COLO668 (cell line): ENCODE data around the gene SPHK1.
A peak's percentile ranks its signal among the peaks of the same experiment; 100 is the strongest.

Source experiments
- DNase-seq: peaks from one replicate; lab custom pipeline; 2025; ENCODE audit not compliant: unreplicated experiment; lab: John Stamatoyannopoulos, UW

The SPHK1 gene

DNA sequence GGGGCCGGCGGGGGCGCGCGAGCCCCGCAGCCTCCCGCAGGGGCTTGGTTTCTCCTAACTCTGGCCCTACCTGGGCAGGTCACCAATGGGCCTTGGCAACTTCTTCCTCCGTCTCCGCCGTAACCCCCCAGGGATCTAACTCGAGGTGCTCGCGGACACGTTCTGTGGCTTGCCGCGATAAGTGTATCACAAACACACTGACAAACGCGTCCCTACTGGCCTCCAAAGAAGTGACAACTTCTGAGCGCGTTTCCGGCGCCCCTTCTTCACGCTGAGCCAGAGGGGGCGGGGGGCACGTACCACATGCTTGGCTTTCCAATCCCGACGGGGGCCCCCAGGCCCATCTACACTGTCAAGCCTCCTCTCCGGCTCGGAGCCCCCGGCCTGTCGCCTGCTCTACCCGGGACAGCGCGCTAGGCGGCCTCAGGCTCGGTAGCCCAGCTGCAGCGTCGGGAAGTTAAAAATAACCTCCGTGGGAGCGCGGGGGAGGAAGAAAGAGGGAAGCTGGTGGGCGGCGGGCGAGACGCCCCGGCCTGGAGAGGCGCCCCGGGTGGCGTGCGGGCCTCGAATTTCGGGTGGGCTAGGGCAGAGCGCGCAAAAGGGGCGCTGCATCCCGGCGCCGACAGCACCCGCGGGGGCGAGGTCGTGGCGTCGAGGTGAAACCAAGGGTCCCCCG lies 725 bp upstream of the SPHK1 start:
- DNase-seq: peak; percentile 16

DNA sequence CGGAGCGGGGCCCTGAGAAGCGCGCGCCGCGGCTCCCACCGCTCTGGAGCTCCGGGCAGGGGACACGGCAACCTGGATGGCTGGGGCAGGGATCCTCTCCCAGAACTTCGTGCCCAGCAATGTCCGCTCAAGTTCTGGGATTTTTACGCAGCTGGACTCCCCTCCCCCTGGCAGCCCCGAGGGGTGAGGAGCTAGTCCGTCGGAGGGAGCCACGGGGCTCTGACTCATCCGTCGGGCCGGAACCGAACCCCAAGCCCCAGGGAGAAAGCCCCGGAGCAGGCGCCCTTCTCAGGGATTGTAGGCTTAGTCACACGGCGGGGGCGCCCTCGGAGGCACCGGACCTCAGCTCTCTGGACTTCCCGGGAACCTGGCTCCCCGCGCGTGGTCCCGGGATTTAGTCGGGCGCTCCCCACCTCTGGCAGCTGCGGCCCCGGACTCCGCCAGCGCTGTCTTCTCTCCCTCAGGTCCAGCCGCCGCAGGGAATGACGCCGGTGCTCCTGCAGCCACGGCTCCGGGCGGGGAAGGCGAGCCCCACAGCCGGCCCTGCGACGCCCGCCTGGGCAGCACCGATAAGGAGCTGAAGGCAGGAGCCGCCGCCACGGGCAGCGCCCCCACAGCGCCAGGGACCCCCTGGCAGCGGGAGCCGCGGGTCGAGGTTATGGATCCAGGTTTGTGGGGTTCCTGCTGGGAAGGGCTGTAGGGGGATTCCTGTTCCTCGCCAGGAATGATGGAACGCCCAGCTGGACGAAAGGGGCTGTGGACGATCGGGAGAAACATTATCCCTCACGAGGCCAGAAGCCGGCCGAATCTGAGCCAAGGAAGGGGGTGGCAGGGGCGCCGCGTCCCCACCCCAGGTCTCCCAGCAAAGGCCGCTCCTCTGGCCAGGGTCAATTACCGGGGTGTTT lies 830 bp downstream of the SPHK1 start:
- DNase-seq: peak; percentile 33

DNA sequence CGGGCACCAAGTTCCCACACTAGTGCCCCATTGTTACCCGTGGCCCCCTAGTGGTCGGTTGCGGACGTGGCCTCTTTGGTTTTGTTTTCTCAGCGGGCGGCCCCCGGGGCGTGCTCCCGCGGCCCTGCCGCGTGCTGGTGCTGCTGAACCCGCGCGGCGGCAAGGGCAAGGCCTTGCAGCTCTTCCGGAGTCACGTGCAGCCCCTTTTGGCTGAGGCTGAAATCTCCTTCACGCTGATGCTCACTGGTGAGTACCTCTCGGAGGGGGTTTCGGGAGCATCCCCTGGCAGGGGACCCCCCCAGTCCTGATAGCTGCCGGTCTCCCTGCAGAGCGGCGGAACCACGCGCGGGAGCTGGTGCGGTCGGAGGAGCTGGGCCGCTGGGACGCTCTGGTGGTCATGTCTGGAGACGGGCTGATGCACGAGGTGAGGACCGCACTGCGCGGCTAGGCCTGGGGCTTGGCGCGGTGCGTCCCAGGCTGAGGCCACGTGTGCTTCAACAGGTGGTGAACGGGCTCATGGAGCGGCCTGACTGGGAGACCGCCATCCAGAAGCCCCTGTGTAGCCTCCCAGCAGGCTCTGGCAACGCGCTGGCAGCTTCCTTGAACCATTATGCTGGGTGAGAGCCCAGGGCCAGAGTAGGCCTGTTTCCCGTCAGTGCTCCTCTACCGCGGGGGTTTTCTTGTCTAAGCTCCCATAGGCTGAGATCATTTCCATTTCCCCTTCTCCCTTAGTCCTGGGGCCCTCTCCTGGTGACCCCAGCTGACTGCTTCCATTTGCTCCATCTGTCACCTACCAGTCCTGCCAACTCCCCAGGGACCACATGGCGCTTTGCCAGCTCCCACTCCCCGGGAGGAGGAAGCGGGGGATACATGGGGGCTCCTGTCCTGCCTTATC lies 1.7 kb downstream of the SPHK1 start:
- peak; percentile 76 for DNase-seq

DNA sequence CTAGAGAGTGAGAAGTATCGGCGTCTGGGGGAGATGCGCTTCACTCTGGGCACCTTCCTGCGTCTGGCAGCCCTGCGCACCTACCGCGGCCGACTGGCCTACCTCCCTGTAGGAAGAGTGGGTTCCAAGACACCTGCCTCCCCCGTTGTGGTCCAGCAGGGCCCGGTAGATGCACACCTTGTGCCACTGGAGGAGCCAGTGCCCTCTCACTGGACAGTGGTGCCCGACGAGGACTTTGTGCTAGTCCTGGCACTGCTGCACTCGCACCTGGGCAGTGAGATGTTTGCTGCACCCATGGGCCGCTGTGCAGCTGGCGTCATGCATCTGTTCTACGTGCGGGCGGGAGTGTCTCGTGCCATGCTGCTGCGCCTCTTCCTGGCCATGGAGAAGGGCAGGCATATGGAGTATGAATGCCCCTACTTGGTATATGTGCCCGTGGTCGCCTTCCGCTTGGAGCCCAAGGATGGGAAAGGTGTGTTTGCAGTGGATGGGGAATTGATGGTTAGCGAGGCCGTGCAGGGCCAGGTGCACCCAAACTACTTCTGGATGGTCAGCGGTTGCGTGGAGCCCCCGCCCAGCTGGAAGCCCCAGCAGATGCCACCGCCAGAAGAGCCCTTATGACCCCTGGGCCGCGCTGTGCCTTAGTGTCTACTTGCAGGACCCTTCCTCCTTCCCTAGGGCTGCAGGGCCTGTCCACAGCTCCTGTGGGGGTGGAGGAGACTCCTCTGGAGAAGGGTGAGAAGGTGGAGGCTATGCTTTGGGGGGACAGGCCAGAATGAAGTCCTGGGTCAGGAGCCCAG lies 2.8 kb downstream of the SPHK1 start:
- no peak for DNase-seq

DNA sequence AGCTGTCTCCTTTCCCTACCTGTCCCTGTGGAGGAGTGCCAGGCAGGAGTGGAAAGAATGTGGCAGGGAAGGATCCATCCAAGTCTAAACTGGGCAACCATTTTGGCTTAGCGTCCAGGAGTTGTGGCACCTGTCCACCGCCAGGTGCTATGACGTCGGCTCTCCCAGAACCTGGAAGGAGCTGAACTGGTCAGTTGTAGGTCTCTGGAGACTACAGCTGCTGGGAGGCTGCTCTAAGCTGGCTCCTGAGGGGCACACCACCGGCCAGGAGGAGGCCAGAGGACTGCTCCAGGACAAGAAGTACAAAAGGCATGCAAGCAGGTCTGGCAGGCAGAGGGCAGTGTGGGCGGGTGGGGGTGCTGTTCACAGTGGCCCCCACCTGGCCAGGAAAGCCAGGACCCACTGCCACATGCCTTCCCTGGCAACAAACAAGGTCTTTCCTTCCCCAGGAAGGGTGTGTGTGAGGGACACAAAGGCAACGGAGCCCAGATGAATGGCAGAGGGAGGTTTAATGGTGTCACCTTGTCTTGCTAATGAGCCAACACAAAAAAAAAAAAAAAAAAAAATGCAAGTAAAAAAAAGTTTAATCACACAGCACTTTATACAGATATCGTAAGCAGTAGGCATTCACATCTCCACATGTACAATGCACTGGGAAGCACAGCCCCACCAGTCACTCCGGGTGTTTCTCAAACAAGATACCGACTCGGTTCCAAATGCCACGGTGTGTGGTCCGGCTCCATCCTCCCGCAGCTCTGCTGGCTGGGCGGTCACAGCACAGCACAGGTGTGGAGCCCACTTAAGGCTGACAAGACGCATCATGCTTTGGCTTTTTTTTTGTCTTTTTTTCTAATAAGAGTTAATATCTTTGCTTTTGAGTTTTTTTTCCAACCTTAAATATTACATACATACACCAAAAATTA lies 4.8 kb downstream of the SPHK1 start:
- DNase-seq: no peak

DNA sequence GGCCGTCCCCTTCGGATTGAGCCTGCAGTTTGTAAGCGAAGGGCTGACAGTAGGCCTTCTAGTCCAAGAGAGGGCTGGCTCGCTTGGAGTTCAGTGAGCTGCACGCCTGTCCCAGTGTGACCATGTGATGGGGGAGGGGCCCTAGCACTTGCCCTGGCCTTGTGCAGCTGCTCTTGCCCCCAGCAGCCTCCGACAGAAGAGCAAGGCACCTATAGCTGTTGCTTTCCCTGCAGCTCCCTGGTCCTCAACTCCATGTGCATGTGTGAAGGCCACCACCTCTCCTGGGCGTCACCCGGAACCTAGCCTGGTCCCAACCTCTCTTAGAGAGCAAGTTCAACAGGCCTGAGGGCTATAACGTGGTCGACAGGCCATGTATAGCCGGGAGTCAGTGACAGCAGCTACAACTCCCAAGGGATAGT lies 5.6 kb downstream of the SPHK1 start:
- DNase-seq: no peak

DNA sequence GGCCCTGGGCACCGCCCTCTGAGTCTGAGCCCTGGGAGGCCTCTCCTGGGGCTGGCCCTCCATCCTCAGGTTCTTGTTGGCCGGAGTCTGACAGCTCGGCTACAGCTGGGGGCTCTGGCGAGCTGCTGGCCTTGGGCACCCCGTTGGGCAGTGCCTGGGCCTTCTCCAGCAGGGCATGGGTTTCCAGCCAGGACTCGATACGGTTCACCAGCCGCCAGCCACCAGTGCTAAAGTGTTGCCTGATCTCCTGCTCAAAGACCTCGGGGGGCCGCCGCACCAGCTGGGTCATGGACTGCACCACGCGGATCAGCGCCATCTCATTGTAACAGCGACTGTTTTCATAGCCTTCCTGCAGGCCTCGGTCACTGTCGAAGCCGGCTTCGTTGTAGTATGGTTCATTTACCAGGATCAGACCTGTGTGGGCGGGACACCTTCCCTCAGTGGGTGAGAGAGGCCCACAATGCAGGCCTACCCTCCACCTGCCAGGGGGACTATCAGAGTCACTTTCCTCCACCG lies 6.8 kb downstream of the SPHK1 start:
- DNase-seq: no peak

DNA sequence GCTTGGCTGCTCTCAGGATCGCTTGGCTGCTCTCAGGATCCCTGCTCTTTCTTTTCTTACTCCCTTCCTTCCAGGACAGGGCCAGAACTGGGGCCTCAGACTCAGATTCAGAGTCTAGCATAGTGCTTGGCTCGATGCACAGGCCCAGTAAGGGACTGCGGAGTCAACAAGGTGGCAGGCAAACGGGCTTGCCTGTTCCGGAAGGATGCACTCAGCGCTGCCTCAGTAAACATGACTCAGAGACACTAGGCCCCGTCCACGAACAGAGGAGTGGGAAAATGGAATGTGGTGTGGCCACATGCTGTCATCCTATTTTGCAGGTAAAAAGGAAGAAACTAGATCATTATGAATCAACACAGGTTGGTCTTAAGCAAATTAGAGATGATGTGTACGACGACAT lies 9.8 kb downstream of the SPHK1 start:
- DNase-seq: peak; percentile 38

DNA sequence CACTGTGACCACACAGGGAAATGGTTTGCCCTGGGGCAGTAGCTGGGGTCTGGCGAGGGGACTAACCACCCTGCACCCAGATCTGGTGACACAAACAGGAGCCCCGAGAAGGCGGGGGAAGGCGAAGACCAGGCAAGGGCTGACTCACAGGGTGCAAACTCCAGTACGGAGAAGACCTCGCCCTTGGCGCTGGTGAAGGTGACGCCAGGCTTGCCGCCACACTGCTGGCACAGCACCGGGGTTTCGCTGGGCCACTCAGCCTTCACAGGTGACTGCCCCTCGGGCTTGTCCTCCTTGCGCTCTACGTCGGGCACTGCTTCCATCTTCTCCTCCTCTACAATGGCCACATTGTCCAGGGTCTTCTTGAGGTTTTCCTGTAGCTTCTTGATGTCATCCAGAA lies 11.6 kb downstream of the SPHK1 start:
- no peak for DNase-seq

DNA sequence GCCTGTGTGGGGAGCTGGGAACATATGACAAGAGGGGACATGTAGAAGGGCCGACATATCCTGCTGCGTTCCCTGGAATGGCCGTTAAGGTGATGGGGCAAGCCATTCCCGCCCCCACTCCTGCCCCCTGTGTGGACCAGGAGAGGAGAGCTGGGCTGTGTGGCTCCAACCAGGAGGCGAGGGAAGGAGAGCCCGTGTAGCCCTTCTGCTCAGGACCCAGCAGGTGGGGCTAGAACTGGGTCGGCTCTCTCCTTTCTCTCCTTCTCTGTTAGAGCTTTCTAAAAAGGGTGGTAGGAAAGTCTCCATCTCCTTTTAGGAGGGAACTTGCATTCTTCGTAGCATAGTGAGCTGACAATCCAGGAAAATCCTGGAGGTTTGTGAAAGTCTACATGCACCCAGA lies 12.8 kb downstream of the SPHK1 start:
- DNase-seq: no peak

DNA sequence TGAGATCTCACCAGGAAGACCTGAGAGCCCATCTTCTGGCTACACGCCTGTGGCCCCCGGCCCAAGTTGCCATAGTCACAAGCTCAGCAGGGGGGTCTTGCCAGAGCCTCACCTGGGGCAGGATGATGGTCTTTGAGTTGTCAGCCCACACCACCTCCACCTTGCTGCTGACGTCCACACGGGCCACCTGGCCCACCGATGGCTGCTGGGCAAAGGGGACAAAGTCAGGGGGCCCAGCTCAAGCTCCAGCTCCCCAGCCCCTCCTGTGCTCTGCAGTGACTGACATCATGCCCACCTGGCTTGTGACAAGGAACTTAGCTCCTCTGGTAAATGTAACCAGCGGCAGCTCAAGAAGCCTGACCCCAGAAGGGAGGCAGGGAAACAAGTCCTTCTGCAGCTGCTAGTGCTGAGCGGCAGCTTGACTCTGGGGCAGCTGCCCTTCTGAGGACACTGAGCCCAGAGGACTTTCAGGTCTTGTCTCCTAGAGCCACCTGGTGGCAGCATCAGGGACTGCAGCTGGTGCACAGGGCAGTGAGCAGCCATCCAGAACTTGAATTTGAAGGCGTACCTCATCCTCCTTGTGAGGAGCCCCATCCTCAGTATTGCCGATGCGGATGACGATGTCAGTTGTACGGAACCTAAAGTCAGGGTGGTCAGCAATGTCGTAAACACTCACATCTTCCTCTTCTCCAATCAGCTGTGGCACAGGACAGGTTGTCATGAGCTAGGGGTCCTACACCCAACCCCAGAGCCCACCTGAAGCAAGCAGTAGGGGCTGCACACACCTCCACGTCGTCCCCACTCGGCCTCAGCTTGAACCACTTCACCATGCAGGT lies 13.5 kb downstream of the SPHK1 start:
- DNase-seq: peak; percentile 73

DNA sequence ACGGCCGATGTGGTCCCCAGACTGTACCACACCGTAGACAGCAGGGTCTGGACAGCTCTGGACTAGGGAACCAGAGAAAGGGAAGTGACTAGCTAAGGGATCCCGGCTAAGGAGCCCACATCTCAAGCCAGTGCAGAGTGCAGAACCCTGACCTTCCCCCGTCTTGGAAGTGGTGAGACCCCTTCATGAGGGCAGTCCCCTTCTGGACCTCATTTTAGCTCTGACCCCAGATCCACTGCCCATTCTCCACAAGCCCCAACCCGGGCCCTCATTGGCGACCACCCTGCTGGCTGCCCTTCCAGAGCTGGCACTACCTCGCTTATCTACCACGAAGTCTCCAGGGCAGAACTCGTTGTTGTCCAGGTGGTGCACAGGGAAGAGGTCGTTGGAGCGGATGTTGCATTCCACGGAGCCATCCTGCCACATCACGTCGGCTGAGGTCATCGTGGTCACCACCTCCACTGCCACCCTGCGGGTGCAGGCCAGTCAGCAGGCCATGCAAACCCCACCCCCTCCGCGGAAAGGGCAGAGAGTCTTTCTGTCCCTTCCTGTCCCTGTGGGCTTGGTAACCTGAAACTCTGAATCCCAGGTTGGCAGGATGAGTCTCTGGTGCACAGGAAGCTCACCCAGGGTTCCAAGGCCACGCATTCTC lies 14.2 kb downstream of the SPHK1 start:
- DNase-seq: no peak

DNA sequence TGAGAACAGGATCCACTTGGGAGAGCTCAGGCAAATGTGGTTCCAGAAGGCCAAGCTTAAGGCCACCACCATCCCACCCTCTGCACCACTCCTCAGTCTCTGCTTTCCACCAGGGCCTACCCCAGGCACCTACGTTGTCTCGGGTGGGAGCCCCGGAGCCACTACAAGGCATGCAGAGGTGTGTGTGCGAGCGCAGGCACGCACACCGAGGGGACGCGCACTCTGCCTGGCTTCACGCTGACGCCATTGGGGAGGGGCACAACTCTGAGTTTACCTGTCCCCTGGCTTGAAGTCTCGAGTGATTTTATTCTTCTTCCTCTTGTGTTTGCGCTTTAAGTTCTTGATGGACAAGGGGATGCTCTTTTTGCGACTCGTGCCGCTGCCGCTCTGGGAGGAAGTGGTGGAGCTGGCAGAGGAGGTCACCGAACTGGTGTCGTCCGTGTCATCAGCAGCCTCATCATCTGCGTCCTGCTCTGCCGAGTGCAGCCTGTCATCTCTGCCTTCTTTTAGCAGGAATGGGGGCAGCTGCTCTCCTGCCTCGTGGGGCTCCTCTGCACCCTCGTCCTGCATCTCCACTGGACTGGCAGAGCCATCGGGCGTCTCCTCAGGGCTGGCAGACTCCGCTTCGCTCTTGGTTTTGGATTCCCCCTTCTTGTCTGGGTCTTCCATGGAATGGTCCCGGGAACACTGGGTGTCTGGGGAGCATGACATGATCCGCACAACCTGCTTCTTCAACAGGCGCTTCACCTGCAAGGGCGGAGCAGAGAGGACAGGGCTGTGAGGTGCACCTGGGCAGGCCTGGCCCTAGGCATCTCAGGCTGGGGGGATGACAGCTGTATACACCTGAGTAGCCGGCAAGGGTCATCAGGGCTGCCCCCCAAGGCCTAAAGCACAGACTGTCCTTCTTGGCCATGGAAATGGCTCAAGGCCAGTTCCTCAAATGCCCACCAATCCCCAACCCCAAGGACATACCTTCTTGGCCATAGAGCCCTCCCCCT lies 15.1 kb downstream of the SPHK1 start:
- DNase-seq: no peak

DNA sequence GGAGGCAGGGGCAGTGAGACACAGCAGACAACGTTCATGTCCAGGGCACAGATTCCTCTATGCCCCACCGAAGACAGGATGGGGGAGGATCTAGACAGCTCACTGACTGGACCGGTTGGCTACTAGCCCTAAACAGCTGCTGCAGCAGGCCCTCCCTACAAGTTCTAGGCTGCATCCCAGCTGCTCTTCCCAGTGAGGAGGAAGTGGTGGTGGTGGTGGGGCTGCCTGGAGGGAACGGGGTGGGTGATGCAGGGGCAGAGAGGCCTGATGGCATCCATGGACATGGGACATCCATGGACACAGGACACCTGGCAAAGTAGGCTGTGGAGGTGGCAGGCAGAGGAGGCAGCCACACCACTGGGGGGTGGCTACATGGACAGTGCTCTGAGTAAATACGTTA lies 18.3 kb downstream of the SPHK1 start:
- no peak for DNase-seq

DNA sequence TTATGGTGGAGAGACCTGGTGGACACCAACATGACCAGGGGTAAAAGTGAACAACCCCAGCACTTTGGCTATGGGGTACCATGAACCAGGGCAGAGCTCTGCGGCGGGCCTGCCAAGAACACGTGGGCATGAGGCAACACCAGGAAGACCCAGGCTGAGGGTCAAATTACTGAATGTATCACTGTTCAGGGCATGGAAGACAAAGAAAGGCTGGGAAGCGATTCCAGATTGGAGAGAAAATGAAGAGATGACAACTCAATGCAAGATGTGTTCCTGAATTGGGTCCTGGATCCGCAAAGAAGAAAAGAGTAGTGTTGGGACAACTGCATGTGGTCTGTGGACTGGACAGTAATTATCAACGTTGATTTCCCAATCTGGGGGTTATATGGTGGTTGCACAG lies 19.8 kb downstream of the SPHK1 start:
- no peak for DNase-seq

DNA sequence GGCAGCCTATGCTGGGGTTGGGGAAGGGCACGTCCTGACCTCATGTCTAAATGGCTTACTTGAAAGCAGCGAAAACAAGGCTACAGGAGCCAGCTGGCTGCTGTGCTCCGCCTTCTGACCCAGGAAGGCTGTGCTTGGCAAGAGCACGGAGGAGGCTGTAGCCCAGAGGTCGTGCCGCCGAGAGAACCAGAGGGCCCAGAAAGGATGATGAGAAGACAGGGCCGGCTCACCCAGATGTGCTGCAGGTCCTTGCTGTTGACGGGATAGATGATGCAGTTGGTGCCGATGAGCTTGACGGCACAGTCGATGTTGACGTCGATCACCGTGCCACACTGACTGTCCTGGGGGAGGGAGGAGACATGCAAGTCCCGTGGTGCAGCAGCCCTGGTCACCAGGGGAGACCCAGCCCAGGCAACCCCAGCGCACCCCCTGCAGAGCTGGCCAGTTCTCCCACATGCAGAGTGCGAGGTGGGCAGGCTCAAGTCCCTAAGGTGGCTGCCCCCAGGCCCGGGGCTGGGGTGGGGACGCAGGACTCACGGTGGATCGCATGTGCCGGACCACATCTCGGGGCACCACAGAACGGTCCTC lies 20.7 kb downstream of the SPHK1 start:
- no peak for DNase-seq
